Measurements from ENCODE around the gene ARID5B. TPM values are rescaled to one million over a fixed set of nuclear protein-coding genes. Genes with fewer than 3 reads are reported as not detected.

Gene ARID5B
- total and polyA plus RNA-seq, 2 of the 4 experiments (the other 2 are of a cell fraction), result 41.0 to 125 TPM

- Histone ChIP-seq H2BK120ac (ENCODE audit: low read depth, low read length) (no peak overlapping the region), H3K4me1 (ENCODE audit: control insufficient read depth, insufficient read depth, low read length) (peaks cover 15% of the 10 kb centered on the region), H4K91ac (ENCODE audit: insufficient read depth, low read depth, low read length) (no peak overlapping the region), H2BK5ac (ENCODE audit: low read depth, low read length, poor library complexity, severe bottlenecking) (peak overlapping the region; percentile 56), H3K27ac (ENCODE audit: insufficient read depth, low read length) (no peak overlapping the region), H3K4me3 (ENCODE audit: insufficient read depth, low read depth, low read length) (no peak overlapping the region), H3K18ac (ENCODE audit: low read depth, low read length) (no peak overlapping the region), H2BK20ac (ENCODE audit: low read depth, low read length) (no peak overlapping the region), H4K20me1 (ENCODE audit: insufficient read depth, low read length) (peaks cover 21% of the 10 kb centered on the region; the same call in 1 of the 2 replicates), H3K9me1 (ENCODE audit: insufficient read depth, low read length) (peaks cover 24% of the 10 kb centered on the region), H3K27me3 (ENCODE audit: control insufficient read depth, insufficient read depth, low read length) (no peaks in the 10 kb centered on the region), H2AK9ac (replicated peaks; ENCODE audit: low read depth, low read length, poor library complexity) (no peak overlapping the region), H3K56ac (ENCODE audit: extremely low read depth, insufficient read depth, low read length) (no peak overlapping the region), H3K36me3 (ENCODE audit: control insufficient read depth, insufficient read depth, low read length) (peaks cover 10% of the 10 kb centered on the region), H3K4ac (ENCODE audit: low read depth, low read length) (no peak overlapping the region), H3K79me1 (ENCODE audit: low read depth in 1 of 2, low read length in 2 of 2) (peaks cover 41 to 79% of the 10 kb centered on the region in 2 experiments), H2BK15ac (ENCODE audit: low read depth, low read length) (no peak overlapping the region), H2AFZ (replicated peaks; ENCODE audit: low read length, poor library complexity) (no peak overlapping the region), H3K4me2 (ENCODE audit: low read depth, low read length) (no peak overlapping the region), H3K9ac (ENCODE audit: low read depth, low read length) (no peak overlapping the region), H3K9me3 (ENCODE audit: control insufficient read depth, insufficient read depth, low read length) (no peaks in the 10 kb centered on the region), H3K23ac (ENCODE audit: low read depth, low read length) (no peak overlapping the region), H4K8ac (ENCODE audit: low read depth in 2 of 2, low read length in 2 of 2) (no peak overlapping the region), H4K5ac (ENCODE audit: low read depth, low read length) (no peak overlapping the region), H2AK5ac (ENCODE audit: low read depth, low read length) (no peak overlapping the region), H3K14ac (replicated peaks; ENCODE audit: low read depth, low read length) (no peak overlapping the region)
- POLR2A ChIA-PET (ENCODE audit: unreplicated experiment), result no interaction called here
- DNase-seq (no peak), ATAC-seq (ENCODE audit: low read depth) (no peak)
- dilution Hi-C loops (cut with HindIII; ENCODE audit: low sequenced_read_pairs, unreplicated experiment) (no loop called here), in situ Hi-C loops (cut with MboI; ENCODE audit: low sequenced_read_pairs) (no loop called here), intact Hi-C loops (cut with micrococcal nuclease) (no loop called here)
- WGBS, 2 experiments (ENCODE audit: extremely low coverage in 2 of 2, insufficient read length in 1 of 2), result no CpG with 5 or more reads among the region's 1 CpG
- CTCF ChIA-PET, result no interaction called here
- TF ChIP-seq, protein P1, sequence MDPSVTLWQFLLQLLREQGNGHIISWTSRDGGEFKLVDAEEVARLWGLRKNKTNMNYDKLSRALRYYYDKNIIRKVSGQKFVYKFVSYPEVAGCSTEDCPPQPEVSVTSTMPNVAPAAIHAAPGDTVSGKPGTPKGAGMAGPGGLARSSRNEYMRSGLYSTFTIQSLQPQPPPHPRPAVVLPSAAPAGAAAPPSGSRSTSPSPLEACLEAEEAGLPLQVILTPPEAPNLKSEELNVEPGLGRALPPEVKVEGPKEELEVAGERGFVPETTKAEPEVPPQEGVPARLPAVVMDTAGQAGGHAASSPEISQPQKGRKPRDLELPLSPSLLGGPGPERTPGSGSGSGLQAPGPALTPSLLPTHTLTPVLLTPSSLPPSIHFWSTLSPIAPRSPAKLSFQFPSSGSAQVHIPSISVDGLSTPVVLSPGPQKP (IDR thresholded peaks at IDR 0.05; ENCODE audit: borderline replicate concordance, low read depth, low read length), result no peak
- TF ChIP-seq FOS (IDR thresholded peaks at IDR 0.05; ENCODE audit: low read depth, low read length), result no peak
- TF ChIP-seq MAFK (IDR thresholded peaks at IDR 0.05; ENCODE audit: low read depth, low read length), result no peak
- 0 out of 2 replicates have a peak, but pooled peaks have one; percentile 46 for TF ChIP-seq CEBPB (IDR thresholded peaks at IDR 0.05; ENCODE audit: low read depth, low read length)
- TF ChIP-seq NFE2L2 (IDR thresholded peaks at IDR 0.05; ENCODE audit: low read depth, low read length), result no peak
- BruUV-seq (replicated peaks), result no TSS peak
These were observed 89.2 kb downstream of the ARID5B start for GRCh38 chr10:61990761-61991135.
